ENCODE measurements around the gene SLC15A3.

SLC15A3 gene

DNA sequence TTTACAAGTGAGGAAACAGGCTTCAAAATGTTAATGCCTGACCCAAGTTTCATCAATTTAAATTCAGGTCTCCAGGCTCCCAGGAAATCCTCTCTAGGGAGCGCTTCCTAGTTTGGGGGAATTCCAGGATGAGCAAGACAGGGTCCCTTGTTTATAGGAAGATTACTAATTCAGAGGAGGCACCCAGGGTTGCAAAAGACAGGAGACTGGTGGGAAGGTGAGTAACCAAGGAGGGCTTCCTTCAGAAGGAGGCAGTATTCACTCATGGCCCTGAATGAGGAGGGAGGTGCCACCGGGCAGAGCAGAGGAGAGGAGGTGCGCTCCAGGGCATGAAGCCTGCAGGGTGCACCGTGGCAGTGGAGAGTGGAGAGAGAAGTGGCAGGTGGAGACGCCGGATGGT is 26.1 kb downstream of the SLC15A3 start:
- TF ChIP-seq ZNF530 (tag by site-specific recombination; IDR thresholded peaks at IDR 0.05; ENCODE audit: low read depth) (no peak), YY1 (tag by site-specific recombination; IDR thresholded peaks at IDR 0.05) (no peak), ZBTB1 (tag by site-specific recombination; IDR thresholded peaks at IDR 0.05) (no peak), ZNF623 (tag by site-specific recombination; IDR thresholded peaks at IDR 0.05) (no peak), ZNF558 (tag by site-specific recombination; IDR thresholded peaks at IDR 0.05) (no peak), ZNF785 (tag by site-specific recombination; IDR thresholded peaks at IDR 0.05) (no peak), ZNF132 (tag by site-specific recombination; IDR thresholded peaks at IDR 0.05; ENCODE audit: borderline replicate concordance) (no peak), ZNF140 (tag by site-specific recombination; IDR thresholded peaks at IDR 0.05) (no peak), ZNF239 (tag by site-specific recombination; IDR thresholded peaks at IDR 0.05) (no peak), GLI4 (tag by site-specific recombination; IDR thresholded peaks at IDR 0.05) (no peak), ZNF677 (tag by site-specific recombination; IDR thresholded peaks at IDR 0.05) (no peak)
- CTCF ChIA-PET, result no interaction called here
- Histone ChIP-seq H3K4me3 (ENCODE audit: low read depth, low read length) (no peak overlapping the region), H3K4me1 (ENCODE audit: control insufficient read depth, insufficient read depth, low read length) (no peaks in the 10 kb centered on the region), H3K27ac (ENCODE audit: extremely low read depth, low read depth, low read length) (no peak overlapping the region), H3K36me3 (ENCODE audit: control insufficient read depth in 2 of 2, insufficient read depth in 1 of 2, low read length in 2 of 2) (peaks cover 0 to 72% of the 10 kb centered on the region in 2 experiments; a peak in 1 of 3 replicates), H3K9me3 (ENCODE audit: control insufficient read depth, insufficient read depth, low read depth, low read length) (no peaks in the 10 kb centered on the region)
- POLR2A ChIA-PET, result interaction anchor here (0.7 to 1.6 kb wide), 4 partner anchors 11 to 20 kb away, joined by 3 to 7 read pairs (median 5); partner anchors contain the start of genes PRPF19 and TMEM109

GRCh38 chr11:60924906-60925853 is 26.8 kb downstream of the SLC15A3 start:
- ChIA-PET CTCF (no interaction called here), POLR2A (interaction anchor here (0.7 to 1.6 kb wide), 2 partner anchors 11 to 20 kb away, joined by 5 to 7 read pairs; partner anchors contain the start of gene TMEM109)
- Histone ChIP-seq H3K27ac (ENCODE audit: extremely low read depth, low read depth, low read length) (peak overlapping the region; percentile 46; the same call in 1 of the 2 replicates), H3K4me3 (ENCODE audit: low read depth, low read length) (peak overlapping the region; percentile 72), H3K9me3 (ENCODE audit: control insufficient read depth, insufficient read depth, low read depth, low read length) (no peaks in the 10 kb centered on the region), H3K4me1 (ENCODE audit: control insufficient read depth, insufficient read depth, low read length) (no peaks in the 10 kb centered on the region), H3K36me3 (ENCODE audit: control insufficient read depth in 2 of 2, insufficient read depth in 1 of 2, low read length in 2 of 2) (peaks cover 0 to 72% of the 10 kb centered on the region in 2 experiments; a peak in 1 of 3 replicates)
- TF ChIP-seq, protein P1, sequence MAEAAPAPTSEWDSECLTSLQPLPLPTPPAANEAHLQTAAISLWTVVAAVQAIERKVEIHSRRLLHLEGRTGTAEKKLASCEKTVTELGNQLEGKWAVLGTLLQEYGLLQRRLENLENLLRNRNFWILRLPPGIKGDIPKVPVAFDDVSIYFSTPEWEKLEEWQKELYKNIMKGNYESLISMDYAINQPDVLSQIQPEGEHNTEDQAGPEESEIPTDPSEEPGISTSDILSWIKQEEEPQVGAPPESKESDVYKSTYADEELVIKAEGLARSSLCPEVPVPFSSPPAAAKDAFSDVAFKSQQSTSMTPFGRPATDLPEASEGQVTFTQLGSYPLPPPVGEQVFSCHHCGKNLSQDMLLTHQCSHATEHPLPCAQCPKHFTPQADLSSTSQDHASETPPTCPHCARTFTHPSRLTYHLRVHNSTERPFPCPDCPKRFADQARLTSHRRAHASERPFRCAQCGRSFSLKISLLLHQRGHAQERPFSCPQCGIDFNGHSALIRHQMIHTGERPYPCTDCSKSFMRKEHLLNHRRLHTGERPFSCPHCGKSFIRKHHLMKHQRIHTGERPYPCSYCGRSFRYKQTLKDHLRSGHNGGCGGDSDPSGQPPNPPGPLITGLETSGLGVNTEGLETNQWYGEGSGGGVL (tag by site-specific recombination; IDR thresholded peaks at IDR 0.05), result peak; percentile 79
- TF ChIP-seq ZNF544 (tag by site-specific recombination; IDR thresholded peaks at IDR 0.05), result no peak
- TF ChIP-seq SCRT2 (tag by site-specific recombination; IDR thresholded peaks at IDR 0.05), result peak; percentile 79
- no peak for TF ChIP-seq ZNF184 (tag by site-specific recombination; IDR thresholded peaks at IDR 0.05)
- TF ChIP-seq SCRT1 (tag by site-specific recombination; IDR thresholded peaks at IDR 0.05; ENCODE audit: borderline replicate concordance), result no peak
- no peak for TF ChIP-seq ZNF830 (tag by site-specific recombination; IDR thresholded peaks at IDR 0.05; ENCODE audit: low read depth)
- no peak for TF ChIP-seq FEZF1 (tag by site-specific recombination; IDR thresholded peaks at IDR 0.05)
- TF ChIP-seq MEIS1 (CRISPR knock-in tag; IDR thresholded peaks at IDR 0.05; ENCODE audit: borderline replicate concordance), result no peak
- peak; percentile 76 for TF ChIP-seq EGR2 (tag by site-specific recombination; IDR thresholded peaks at IDR 0.05; ENCODE audit: low read depth)
- 0 out of 2 replicates have a peak, but pooled peaks have one; percentile 19 for TF ChIP-seq KLF9 (tag by site-specific recombination; IDR thresholded peaks at IDR 0.05; ENCODE audit: low read depth)
- TF ChIP-seq ZNF175 (tag by site-specific recombination; IDR thresholded peaks at IDR 0.05), result no peak
- TF ChIP-seq, protein P2, sequence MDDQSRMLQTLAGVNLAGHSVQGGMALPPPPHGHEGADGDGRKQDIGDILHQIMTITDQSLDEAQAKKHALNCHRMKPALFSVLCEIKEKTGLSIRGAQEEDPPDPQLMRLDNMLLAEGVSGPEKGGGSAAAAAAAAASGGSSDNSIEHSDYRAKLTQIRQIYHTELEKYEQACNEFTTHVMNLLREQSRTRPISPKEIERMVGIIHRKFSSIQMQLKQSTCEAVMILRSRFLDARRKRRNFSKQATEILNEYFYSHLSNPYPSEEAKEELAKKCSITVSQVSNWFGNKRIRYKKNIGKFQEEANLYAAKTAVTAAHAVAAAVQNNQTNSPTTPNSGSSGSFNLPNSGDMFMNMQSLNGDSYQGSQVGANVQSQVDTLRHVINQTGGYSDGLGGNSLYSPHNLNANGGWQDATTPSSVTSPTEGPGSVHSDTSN (CRISPR knock-in tag; IDR thresholded peaks at IDR 0.05), result no peak
- no peak for TF ChIP-seq ZNF791 (tag by site-specific recombination; IDR thresholded peaks at IDR 0.05)
- no peak for TF ChIP-seq ZNF530 (tag by site-specific recombination; IDR thresholded peaks at IDR 0.05; ENCODE audit: low read depth)
- TF ChIP-seq GLIS1 (tag by site-specific recombination; IDR thresholded peaks at IDR 0.05), result 0 out of 2 replicates have a peak, but pooled peaks have one; percentile 13
- no peak for TF ChIP-seq ZNF362 (tag by site-specific recombination; IDR thresholded peaks at IDR 0.05)
- TF ChIP-seq KLF1 (tag by site-specific recombination; IDR thresholded peaks at IDR 0.05), result no peak
- TF ChIP-seq ZFP69B (tag by site-specific recombination; IDR thresholded peaks at IDR 0.05), result no peak
- TF ChIP-seq ZNF391 (tag by site-specific recombination; IDR thresholded peaks at IDR 0.05; ENCODE audit: borderline replicate concordance, low read depth), result no peak
- peak; percentile 60 for TF ChIP-seq ZIC2 (tag by site-specific recombination; IDR thresholded peaks at IDR 0.05)
- TF ChIP-seq ZNF335 (tag by site-specific recombination; conservative IDR thresholded peaks at IDR 0.05), result peak; percentile 65; the same call in 1 of the 2 replicates

Data from HEK293 (cell line).